ENCODE results near the gene TERB2. TPM values are rescaled to one million over a fixed set of nuclear protein-coding genes. Genes with fewer than 3 reads are reported as not detected.

TERB2 gene
- total and polyA plus RNA-seq, 2 donors from 2014 or later = not detected

DNA sequence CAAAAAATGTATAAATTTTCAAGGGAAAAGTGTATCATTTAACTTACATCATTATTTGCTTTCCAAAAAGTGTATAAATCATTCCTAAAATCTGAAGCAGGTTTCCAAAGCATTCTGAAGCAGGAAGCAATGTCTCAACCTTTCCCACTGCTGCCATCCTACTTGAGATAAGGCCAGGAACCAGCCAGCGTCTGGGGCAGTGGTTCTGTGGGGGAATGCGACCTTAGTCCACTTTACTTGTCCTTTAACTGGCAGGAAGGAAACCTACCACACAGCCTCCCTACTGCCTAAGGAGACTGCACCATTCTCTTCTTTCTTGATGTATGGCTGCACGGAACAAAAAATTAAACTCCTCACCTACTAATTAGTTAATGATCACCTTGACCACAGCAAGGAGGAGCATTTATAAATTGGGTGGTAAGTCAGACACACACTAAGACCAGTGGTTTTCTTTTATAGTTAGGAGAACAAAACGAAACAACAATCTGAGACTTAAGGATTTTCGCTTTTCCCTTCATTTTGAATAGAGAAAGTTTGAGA lies 70.2 kb downstream of the TERB2 start:
- H3K9ac ChIP-seq (ENCODE audit: low read length in 3 of 3) = peak overlapping the region in 1 of 3 donors; percentile 19
- FAIRE-seq (no peak), DNase-seq (peak in 1 of 5 donors; percentile 13)
- H3K27me3 ChIP-seq (ENCODE audit: control insufficient read depth, insufficient read depth, low read length) = no peaks in the 10 kb centered on the region
- H3K27ac ChIP-seq (ENCODE audit: low read depth in 2 of 2, low read length in 2 of 2) = peak overlapping the region in 1 of 2 donors; percentile 32
- peaks cover 0 to 4% (median 0%) of the 10 kb centered on the region in 3 donors for H3K36me3 ChIP-seq (ENCODE audit: control insufficient read depth in 2 of 3, insufficient read depth in 3 of 3, low read length in 3 of 3)
- TF ChIP-seq, protein P1, sequence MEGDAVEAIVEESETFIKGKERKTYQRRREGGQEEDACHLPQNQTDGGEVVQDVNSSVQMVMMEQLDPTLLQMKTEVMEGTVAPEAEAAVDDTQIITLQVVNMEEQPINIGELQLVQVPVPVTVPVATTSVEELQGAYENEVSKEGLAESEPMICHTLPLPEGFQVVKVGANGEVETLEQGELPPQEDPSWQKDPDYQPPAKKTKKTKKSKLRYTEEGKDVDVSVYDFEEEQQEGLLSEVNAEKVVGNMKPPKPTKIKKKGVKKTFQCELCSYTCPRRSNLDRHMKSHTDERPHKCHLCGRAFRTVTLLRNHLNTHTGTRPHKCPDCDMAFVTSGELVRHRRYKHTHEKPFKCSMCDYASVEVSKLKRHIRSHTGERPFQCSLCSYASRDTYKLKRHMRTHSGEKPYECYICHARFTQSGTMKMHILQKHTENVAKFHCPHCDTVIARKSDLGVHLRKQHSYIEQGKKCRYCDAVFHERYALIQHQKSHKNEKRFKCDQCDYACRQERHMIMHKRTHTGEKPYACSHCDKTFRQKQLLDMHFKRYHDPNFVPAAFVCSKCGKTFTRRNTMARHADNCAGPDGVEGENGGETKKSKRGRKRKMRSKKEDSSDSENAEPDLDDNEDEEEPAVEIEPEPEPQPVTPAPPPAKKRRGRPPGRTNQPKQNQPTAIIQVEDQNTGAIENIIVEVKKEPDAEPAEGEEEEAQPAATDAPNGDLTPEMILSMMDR (IDR thresholded peaks at IDR 0.05; ENCODE audit: borderline replicate concordance, extremely low read depth, insufficient read depth) = no peak
- peaks cover 0 to 12% (median 8%) of the 10 kb centered on the region in 3 donors for H3K4me1 ChIP-seq (ENCODE audit: control insufficient read depth in 2 of 3, insufficient read depth in 2 of 3, low read depth in 1 of 3, low read length in 3 of 3)
- intact Hi-C loops (cut with DNase I) = no loop called here
- H3K9me3 ChIP-seq (ENCODE audit: control insufficient read depth in 2 of 3, insufficient read depth in 1 of 3, low read length in 3 of 3) = no peaks in the 10 kb centered on the region
- H3K4me3 ChIP-seq (ENCODE audit: low read length in 3 of 3) = peak overlapping the region in 2 of 3 donors; percentile 15 to 29

DNA sequence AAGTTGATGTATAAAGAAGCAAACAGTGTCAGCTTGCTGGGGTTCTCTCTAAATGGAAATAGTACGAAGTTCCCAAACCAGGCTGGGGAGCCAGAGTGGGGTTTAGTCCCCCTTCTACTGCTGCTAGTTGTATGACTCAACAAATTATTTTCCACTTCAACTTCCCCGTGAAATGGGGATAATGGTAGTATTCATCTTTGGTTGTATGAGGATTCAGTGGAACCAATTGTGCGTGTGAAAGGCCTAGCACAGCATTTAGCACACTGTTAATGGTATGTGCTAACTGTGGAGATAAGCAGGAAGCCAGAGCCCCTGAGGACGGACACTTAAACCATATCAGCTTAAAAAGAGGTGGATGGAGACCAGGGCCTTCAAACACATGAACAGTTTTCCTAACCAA lies 70.7 kb downstream of the TERB2 start:
- TF ChIP-seq, protein P1 (IDR thresholded peaks at IDR 0.05; ENCODE audit: borderline replicate concordance, extremely low read depth, insufficient read depth) = no peak
- H3K4me1 ChIP-seq (ENCODE audit: control insufficient read depth in 2 of 3, insufficient read depth in 2 of 3, low read depth in 1 of 3, low read length in 3 of 3) = peaks cover 0 to 11% (median 8%) of the 10 kb centered on the region in 3 donors
- H3K27ac ChIP-seq (ENCODE audit: low read depth in 2 of 2, low read length in 2 of 2) = peak overlapping the region in 1 of 2 donors; percentile 32
- FAIRE-seq (no peak), DNase-seq (no peak)
- H3K9me3 ChIP-seq (ENCODE audit: control insufficient read depth in 2 of 3, insufficient read depth in 1 of 3, low read length in 3 of 3) = no peaks in the 10 kb centered on the region
- intact Hi-C loops (cut with DNase I) = no loop called here
- peaks cover 0 to 4% (median 0%) of the 10 kb centered on the region in 3 donors for H3K36me3 ChIP-seq (ENCODE audit: control insufficient read depth in 2 of 3, insufficient read depth in 3 of 3, low read length in 3 of 3)
- no peaks in the 10 kb centered on the region for H3K27me3 ChIP-seq (ENCODE audit: control insufficient read depth, insufficient read depth, low read length)
- H3K4me3 ChIP-seq (ENCODE audit: low read length in 3 of 3) = peak overlapping the region in 2 of 3 donors; percentile 15 to 29
- H3K9ac ChIP-seq (ENCODE audit: low read length in 3 of 3) = no peak overlapping the region

Other genes with a start within 250 kb of the TERB2 start
- 2.1 TPM for gene PATL2, start 245.4 kb upstream of the TERB2 start, total RNA-seq
- gene PATL2, start 245.4 kb upstream of the TERB2 start, polyA plus RNA-seq (ENCODE audit: insufficient read depth, low read depth, low replicate concordance) = 0.73 TPM
- 1,898 TPM for gene B2M, start 245.2 kb upstream of the TERB2 start, total RNA-seq
- gene B2M, start 245.2 kb upstream of the TERB2 start, polyA plus RNA-seq (ENCODE audit: insufficient read depth, low read depth, low replicate concordance) = 3,515 TPM
- 29.6 TPM for gene TRIM69, start 220.2 kb upstream of the TERB2 start, total RNA-seq
- 41.2 TPM for gene TRIM69, start 220.2 kb upstream of the TERB2 start, polyA plus RNA-seq (ENCODE audit: insufficient read depth, low read depth, low replicate concordance)
- 14.2 TPM for gene SORD, start 66.5 kb downstream of the TERB2 start, total RNA-seq
- gene SORD, start 66.5 kb downstream of the TERB2 start, polyA plus RNA-seq (ENCODE audit: insufficient read depth, low read depth, low replicate concordance) = 83.0 TPM
- 0.28 TPM for gene DUOX2, start 157.5 kb downstream of the TERB2 start, total RNA-seq
- gene DUOX2, start 157.5 kb downstream of the TERB2 start, polyA plus RNA-seq (ENCODE audit: insufficient read depth, low read depth, low replicate concordance) = 0.26 TPM
- not detected for gene DUOXA2, start 157.6 kb downstream of the TERB2 start, total RNA-seq
- gene DUOXA2, start 157.6 kb downstream of the TERB2 start, polyA plus RNA-seq (ENCODE audit: insufficient read depth, low read depth, low replicate concordance) = 0.37 TPM
- gene DUOXA1, start 173.2 kb downstream of the TERB2 start, total RNA-seq = 1.4 TPM
- gene DUOXA1, start 173.2 kb downstream of the TERB2 start, polyA plus RNA-seq (ENCODE audit: insufficient read depth, low read depth, low replicate concordance) = 0.52 TPM
- 1.6 TPM for gene DUOX1, start 173.3 kb downstream of the TERB2 start, total RNA-seq
- 0.26 TPM for gene DUOX1, start 173.3 kb downstream of the TERB2 start, polyA plus RNA-seq (ENCODE audit: insufficient read depth, low read depth, low replicate concordance)
- 5.2 TPM for gene SHF, start 231.3 kb downstream of the TERB2 start, total RNA-seq
- 7.7 TPM for gene SHF, start 231.3 kb downstream of the TERB2 start, polyA plus RNA-seq (ENCODE audit: insufficient read depth, low read depth, low replicate concordance)